ENCODE data around the gene KIF2A. TPM values are rescaled to one million over a fixed set of nuclear protein-coding genes. Genes with fewer than 3 reads are reported as not detected.

The KIF2A gene
- total RNA-seq, 2 donors from 2014 or later = 11.6 to 14.8 TPM

DNA sequence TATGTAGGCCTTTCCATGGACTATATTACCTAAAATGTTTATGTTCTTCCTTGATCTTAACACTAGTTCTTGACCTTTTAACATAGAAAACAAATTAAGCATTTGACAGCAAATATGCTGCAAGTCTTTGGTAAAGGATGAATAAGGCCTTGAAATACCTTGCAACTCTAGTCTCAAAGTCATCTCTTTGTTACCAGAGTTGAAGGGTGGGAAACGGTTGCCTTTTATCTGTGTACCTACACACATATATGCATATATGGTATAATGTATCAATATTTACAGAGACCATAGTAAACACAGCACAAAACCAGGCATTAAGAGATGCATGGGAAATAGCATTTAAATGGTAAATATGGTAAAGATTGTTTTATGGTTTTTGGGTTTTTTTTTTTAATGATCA lies 16.5 kb downstream of the KIF2A start:
- no peak for DNase-seq
- intact Hi-C loops (cut with DNase I) = no loop called here
- no peak for ATAC-seq

DNA sequence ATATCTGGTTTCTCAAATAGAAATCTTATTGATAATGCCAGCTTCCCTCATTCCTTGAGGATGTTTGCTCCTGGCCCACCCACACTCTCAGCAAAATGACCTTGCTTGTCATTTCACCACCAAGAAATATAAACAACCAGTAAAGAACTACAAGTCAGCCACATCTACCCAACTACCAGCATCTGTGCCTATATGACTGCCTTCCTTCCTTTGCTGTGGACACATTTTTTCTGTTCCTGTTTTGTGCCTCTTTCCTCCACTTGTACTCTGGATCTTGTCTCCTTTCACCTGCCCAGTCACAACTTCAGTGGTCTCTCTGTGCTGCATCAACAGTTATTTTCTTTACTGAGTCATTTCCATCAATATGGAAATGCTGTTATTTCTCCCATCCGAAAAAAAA lies 20.3 kb downstream of the KIF2A start:
- intact Hi-C loops (cut with DNase I) = no loop called here
- DNase-seq = no peak
- no peak for ATAC-seq

DNA sequence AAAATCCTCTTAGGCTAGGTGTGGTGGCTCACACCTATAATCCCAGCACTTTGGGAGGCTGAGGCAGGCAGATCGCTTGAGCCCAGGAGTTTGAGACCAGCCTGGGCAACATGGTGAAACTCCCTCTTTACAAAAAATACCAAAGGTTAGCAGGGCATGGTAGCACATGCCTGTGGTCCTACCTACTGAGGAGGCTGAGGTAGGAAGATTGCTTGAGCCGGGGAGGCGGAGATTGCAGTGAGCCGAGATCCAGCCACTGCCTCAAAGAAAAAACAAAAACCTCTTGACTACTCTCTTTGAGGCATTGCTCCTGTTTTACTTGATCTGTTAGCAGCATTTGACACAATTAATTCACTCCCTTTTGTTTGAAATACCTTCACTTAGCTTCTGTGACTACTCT lies 20.7 kb downstream of the KIF2A start:
- no peak for ATAC-seq
- DNase-seq = no peak
- intact Hi-C loops (cut with DNase I) = no loop called here

DNA sequence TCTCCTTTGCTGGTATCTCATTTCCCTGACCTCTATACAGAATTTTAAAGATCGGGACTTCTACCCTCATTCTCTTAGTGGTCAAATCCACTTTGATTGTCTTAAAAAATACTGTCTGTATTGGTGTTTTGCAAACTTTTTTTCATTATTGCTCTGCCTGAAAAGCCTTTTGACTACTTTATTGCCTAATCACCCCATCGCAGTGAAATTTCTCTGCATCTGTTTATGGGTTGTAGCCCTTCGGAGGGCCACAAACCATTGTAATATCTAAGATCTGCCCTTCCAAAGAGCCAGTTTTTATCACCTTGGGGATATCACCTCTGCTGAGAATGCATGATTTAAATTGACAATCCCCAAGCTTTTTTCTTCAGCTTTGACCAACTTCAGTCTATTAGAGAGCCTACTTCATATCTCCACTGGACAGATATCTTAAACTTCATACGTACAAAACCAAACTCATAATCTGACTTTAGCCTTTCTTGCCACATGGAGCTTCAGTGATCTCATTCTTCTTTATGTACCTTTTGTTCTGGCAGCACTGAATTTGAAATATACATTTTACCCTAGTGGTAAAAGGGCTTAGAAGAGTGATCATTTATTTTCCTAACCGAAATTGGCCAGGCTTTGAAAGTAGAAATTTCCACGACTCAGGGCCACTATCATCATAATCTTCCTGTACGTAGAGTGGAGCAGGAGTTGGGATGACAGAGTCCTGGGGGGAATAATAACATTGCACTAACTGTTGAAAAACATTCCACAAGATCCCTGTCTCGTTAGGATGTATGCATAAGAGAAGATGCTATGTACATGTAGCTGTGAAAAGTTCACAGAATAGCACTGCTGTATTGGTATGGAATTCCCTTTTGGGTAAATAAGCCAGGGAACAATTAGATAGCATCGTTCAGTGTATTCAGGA lies 21.4 kb downstream of the KIF2A start:
- DNase-seq = no peak
- intact Hi-C loops (cut with DNase I) = no loop called here

DNA sequence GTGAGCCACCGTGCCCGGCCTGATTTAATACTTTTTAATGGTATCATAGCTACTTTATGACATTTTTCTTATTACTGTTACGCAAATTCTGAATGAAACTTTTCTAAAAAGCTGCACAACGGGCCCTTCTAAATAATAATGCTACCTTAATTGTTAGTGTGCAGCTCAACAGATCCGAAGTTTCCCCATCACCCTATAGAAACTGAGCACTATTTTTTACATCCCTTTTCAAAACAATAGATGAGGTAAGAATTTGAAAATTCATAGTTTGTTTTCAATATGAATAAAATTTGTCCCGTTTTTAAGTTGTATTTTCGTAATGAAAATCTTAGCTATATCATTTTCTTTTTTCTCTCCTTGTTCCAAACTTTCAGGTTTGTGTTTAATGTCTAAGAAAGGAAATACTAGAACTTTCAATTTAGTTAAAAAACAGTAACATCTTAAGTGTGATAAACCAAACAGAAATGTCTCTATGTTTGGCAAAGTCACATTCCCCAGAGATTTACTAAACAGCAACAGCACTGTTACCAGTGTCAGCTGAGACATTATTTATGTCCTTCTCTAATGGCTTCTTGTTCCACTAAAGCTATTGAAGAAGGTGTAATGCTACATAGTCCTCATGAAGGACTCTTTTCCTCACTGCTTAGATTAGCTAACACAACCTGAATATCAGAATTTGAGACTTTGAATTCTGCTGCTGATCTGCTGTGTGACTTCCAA lies 22.9 kb downstream of the KIF2A start:
- no peak for ATAC-seq
- DNase-seq = no peak
- intact Hi-C loops (cut with DNase I) = no loop called here

More for the DNA sequence above, 21.4 kb downstream of the KIF2A start:
- ATAC-seq = no peak

DNA sequence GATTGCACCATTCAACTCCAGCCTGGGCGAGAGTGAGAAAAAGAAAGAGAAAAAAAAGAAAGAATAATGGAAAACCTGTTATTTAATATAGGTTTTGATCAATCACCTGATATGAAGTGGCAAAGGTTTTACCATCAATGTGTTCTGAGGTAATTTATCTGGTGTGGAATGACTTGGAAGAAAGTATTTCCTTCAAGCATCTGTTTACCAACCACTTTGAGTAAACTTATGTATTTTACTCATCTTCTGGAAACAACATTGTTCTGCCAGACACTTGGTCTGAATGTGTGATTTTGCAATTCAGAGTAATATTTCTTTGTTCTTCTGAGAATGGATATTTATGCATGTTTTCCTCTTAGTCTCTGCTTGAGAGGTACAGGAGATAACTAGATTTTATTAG lies 24.3 kb downstream of the KIF2A start:
- ATAC-seq = no peak
- DNase-seq = no peak
- intact Hi-C loops (cut with DNase I) = no loop called here

DNA sequence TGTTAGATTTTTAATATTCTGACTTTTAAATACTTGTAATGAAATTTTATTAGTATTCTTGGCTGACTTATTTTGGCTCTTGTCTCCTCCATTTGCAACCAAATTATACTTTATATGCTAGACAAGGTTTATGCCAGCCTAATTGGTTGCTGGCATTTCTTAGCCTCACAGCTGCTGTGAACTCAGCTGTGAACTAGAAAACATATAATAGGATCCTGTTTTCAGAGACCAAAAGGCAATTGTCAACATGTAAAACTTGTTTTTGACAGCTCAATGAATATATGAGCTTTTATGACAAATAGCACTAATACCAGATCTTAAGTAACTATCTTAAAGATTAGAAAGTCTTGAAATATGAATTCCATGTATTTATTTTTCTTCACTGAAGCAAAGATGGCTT lies 25.9 kb downstream of the KIF2A start:
- DNase-seq (no peak), ATAC-seq (no peak)
- intact Hi-C loops (cut with DNase I) = no loop called here

DNA sequence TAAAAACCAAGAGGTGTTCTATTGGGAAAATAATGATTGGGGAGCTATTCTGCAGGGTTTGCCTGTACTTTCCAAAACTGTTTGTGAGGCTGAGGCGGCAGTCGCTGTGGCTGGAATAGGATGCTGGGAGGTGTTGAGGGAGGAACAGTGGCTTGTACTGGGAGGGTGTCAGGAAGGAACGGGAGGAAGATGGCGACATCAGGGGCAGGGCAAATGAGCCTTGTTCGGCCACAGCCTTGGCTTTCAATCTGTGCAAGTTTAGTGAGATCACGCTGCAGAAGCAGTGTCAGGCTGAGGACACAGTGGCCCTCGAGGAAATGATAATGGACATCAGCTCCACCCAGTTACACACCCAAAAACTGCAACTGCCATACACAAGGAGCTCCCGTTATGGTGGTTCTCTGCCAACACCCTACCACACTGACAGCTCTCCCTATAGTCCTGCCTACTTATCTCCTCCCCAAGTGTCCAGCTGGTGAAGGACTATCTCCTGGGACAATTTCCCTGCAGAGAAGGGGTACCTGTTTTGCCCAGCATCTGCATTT lies 27.3 kb downstream of the KIF2A start:
- intact Hi-C loops (cut with DNase I) = no loop called here
- DNase-seq (no peak), ATAC-seq (peak; percentile 34 to 57)

DNA sequence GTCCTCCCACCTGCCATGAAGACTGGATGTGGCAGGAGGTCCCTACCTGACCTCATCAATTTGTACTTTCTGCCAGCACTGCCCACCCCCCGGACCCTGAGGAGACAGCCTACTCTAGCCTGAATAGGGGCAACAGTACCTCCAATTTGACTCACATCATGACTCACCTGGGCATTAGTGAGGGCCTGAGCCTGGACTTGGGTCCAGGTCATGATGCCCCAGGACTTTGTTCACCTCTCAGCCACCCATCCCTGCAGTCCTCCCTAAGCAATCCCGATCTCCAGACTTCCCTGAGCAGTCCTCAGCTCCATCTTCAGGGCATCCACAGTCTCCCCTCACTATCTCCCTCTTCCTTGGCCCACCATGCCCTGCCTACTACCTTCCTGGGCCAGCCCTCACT lies 28.1 kb downstream of the KIF2A start:
- intact Hi-C loops (cut with DNase I) = no loop called here
- no peak for ATAC-seq

DNA sequence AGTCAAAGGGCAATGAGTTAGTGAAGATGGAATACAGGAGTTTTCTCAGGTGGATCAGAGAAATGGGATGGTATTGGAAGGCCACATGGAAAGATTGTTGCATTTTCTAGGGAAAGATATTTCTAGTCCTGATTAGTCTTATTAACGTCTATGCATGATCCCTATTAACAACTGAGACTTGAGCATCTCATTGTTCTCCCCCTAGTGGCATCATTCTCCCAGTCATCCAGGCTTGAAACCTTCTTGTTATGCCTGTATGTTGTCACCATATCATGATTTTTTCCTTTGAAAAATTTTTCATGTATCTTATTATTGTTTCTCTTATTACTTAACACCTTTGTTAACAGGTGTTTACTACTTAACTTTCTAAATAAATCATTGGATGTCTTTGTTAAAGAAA lies 34.4 kb downstream of the KIF2A start:
- intact Hi-C loops (cut with DNase I) = no loop called here
- ATAC-seq (no peak), DNase-seq (no peak)

More for the DNA sequence above, 28.1 kb downstream of the KIF2A start:
- no peak for DNase-seq

DNA sequence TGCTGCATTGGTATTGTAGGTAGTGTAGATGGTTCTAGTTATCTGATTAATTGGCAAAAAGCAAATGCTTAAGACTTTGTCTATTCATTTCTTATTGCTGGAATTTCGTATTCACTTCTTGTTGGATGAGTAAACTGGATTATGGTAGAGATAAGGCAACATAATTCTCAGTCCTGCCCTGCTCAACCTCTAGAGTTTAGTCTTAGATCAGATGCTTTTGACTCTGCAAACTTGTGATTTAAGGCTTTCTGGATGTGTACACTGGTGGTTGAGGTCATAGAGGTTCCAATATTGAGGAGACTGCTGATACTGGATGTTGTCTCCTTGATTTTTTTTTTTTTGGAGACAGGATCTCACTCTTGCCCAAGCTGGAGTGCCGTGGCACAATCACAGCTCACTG lies 35.0 kb downstream of the KIF2A start:
- DNase-seq = no peak
- intact Hi-C loops (cut with DNase I) = no loop called here
- no peak for ATAC-seq

DNA sequence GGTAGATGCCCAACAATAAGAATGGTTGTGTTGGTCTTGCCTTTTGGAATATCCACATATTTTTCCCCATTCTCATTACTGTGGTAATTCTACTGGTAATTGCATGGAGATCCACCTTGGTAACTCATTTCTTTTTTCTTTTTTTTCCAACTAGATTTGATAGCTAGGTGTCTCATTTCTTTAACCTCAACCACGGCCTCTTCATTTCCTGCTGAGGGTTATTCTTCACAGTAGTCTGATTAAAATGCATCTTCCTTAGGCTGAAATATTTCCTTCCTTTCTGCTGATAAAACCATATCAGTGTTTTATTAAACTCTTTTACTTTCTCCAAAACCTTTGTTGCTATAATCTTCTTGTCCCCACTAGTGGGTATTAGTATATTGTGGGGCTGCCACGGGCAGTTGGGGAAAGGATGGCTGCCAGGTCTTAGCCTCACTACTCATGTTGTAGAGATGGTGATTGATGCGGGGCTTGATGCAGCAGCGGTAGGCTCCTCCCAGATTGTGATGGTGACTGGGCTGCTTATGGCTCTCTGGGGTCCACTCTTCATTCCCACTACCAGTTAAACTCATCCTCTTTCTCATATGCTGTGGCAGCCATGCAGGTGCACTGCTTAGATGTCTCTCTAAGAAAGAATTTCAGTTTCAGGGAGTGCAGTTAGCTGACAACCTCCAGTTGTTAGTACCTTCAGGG lies 35.9 kb downstream of the KIF2A start:
- intact Hi-C loops (cut with DNase I) = no loop called here
- no peak for DNase-seq
- no peak for ATAC-seq

DNA sequence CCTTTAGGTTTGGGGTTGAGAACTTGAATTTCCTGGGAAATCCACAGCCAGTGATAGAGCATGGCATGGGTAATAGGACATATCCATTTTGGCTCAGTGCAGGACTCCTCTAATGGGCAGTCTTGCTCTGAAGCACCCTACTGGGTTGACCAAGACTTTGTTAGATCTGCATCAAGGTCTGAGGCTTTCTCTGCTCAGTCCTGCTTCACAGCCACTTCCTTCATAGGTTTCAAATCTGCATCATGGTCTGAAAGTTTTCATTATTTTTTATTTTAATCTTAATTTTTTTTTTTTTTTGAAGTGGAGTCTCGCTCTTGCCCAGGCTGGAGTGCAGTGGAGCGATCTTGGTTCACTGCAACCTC lies 36.5 kb downstream of the KIF2A start:
- ATAC-seq = no peak
- intact Hi-C loops (cut with DNase I) = no loop called here

DNA sequence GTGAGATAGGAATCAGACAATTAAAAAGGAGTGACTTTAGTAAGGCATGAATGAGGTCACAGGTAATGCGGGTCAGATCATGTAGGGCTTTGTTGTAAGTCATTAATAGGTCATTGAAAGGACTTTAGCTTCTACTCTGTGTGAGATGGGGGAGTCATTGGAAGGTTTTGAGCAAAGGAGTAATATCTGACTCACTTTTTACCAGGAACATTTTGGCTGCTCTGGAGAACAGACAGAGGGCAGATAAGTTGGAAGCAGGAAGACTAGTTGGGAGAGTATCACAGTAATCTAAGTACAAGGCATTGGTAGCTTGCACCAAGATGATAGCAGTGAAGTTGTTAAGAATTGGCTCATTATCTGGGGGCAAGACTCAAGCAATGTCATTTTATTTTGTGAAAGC lies 37.4 kb downstream of the KIF2A start:
- DNase-seq = no peak
- intact Hi-C loops (cut with DNase I) = no loop called here
- ATAC-seq = peak in 1 of 2 donors; percentile 37

More for the DNA sequence above, 36.5 kb downstream of the KIF2A start:
- DNase-seq = no peak

DNA sequence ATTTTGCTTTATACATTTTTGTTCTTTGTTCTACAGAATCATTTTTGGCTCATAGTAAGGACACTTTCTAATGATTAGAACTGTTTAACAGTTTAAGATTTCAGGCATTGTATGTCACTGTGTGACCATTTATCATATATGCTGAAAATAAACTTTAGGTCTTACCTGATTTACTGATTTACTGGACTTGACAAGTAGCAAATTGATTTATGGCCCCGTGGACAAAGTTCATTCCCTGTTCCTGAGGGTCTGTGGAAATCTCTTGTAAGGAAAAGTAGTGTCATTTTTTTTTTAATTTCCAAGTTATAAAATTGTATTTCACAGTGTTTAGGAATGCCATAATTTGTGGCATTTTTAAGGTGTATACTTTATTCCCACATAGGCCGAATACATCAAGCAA lies 40.7 kb downstream of the KIF2A start:
- intact Hi-C loops (cut with DNase I) = no loop called here
- no peak for DNase-seq
- no peak for ATAC-seq

DNA sequence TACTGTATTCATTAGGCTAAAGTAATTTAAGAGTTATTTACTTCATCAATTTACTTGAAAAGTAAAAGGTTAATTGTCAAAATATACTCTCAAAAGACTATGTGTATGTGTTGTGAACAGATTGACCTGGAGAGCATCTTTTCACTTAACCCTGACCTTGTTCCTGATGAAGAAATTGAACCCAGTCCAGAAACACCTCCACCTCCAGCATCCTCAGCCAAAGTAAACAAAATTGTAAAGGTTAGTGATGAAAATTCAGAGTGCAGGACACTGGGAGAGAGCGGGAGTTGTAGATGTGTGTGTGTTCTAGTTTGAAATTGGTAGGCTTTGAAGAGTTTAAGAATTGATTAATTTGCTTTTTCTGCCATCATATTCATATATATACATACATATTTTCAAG lies 41.9 kb downstream of the KIF2A start:
- ATAC-seq = no peak
- no peak for DNase-seq
- intact Hi-C loops (cut with DNase I) = no loop called here

DNA sequence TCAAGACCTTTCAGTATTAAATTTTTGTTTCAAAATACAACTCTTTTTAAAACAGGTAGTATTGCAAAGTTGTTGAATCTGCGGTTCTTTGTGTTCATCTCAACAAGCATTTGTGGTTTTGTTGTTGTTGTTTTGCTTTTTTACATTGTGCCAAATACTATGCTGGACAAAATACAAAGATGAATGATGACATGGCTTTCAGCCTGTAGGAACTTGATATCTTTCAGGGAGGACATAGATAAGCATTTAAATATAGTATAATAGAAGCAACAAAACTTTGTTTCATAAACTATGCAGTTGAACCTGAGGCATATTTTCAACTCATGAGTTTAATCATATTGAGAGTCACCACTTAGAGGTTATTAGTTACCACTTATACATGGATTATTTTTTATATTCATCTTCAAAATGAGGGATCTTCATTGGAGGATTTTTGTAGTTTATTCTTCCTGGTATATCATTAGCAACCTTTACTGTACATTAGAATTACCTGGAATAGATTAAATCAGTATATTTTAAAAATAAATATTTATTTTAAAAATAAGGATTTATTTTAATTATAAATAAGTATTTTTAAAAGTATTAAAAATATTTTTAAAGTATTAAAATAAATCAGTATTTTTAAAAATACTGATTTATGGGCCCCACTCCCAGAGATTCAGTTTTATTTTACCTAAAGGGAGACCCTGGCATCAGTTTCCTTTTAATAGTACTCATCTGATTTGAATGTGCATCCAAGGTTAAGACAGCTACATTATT lies 42.9 kb downstream of the KIF2A start:
- DNase-seq (no peak), ATAC-seq (no peak)
- intact Hi-C loops (cut with DNase I) = no loop called here

DNA sequence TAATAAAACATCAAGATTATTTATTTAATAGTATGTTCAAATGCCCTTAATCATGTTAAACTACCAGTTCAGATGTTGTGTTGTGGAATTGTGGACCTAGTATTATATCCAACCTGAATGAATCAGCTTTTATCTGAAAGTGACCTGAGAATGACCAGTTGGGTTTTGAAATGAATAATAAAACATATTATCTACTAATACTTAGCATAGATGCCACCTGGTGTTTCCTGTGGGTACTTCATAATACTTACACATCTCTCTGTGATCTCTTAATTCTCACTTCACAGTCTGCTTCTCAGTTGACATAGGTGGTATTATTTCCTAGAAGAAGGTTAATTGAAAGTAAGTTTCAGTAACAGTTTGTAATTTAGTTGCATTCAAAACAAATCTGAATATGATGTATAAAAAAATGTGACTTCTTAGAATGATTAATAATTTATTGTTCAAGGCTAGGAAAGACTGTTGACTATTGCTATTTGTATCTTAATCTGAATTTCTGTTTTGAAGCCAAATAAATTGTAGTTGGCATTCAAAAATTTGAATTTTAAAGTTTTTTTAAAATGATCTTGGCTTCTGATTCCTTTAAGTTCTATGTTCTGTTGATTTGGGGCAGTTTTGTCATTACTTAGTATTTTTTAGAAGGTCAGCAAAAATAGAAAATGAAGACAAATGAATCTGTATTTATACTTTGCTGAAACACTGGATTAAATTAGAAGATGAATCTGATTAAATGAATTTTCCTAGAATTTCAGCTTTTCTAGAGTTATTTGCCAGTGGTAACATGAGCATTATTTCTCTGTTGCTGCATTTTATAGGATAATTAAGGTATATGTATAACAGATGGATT lies 48.2 kb downstream of the KIF2A start:
- ATAC-seq (peak in 1 of 2 donors; percentile 54), DNase-seq (no peak)
- intact Hi-C loops (cut with DNase I) = loop anchor here (5.0 kb wide), 1 partner anchor 132 kb away; no protein-coding TSS in a partner anchor
